CD4-positive, CD25-positive, alpha-beta regulatory T cell (primary cell): Measurements from ENCODE around the gene AMDHD1. TPM values are rescaled to one million over a fixed set of nuclear protein-coding genes. Genes with fewer than 3 reads are reported as not detected.

Source experiments
- ATAC-seq, 2 donors: fragments of 150-1000 bp; cut with Tn5 transposase; one replicate each; pipeline ENCODE4 v1.10.0; 2021; ENCODE audit warnings: low read depth in 2 of 2, moderate number of reproducible peaks in 2 of 2, moderate library complexity in 1 of 2
- DNase-seq, 3 donors: peaks; one replicate each; pipeline versions ENCODE4 v3.0.0 to v3.0.0-alpha.2; 2012 to 2022; ENCODE audit warnings: mixed read lengths in 1 of 3
- H3K27ac ChIP-seq: one replicate; pipeline ENCODE4 v1.7.0; 2013; ENCODE audit warnings: mild to moderate bottlenecking, low read length; ENCODE audit not compliant: insufficient read depth, poor library complexity, severe bottlenecking
- H3K27me3 ChIP-seq: one replicate; pipeline ENCODE4 v1.7.0; 2013; ENCODE audit warnings: low read length; ENCODE audit not compliant: control insufficient read depth, insufficient read depth
- H3K36me3 ChIP-seq: one replicate; pipeline ENCODE4 v1.7.0; 2013; ENCODE audit warnings: mild to moderate bottlenecking, low read length, moderate library complexity; ENCODE audit not compliant: control insufficient read depth, insufficient read depth
- H3K4me1 ChIP-seq: 2 replicates; pipeline ENCODE4 v1.7.0; 2013; ENCODE audit warnings: mild to moderate bottlenecking, low read length; ENCODE audit not compliant: insufficient read depth, control insufficient read depth, poor library complexity, severe bottlenecking
- H3K4me3 ChIP-seq: one replicate; pipeline ENCODE4 v1.7.0; 2013; ENCODE audit warnings: low read depth, mild to moderate bottlenecking, low read length, moderate library complexity
- H3K9me3 ChIP-seq, 2 experiments: 1 replicate in 1 of 2; 2 replicates in 1 of 2; pipeline ENCODE4 v1.7.0; 2013; ENCODE audit warnings: low read length in 2 of 2, mild to moderate bottlenecking in 1 of 2, moderate library complexity in 1 of 2; ENCODE audit not compliant: control insufficient read depth in 2 of 2
- H3K27ac Mint-ChIP-seq, 3 donors: one replicate each; pipeline ENCODE4 v1.8.0; 2020 to 2022; ENCODE audit warnings: mild to moderate bottlenecking in 3 of 3, mixed read lengths in 3 of 3, moderate library complexity in 2 of 3
- H3K27me3 Mint-ChIP-seq: one replicate; pipeline ENCODE4 v1.8.0; 2022; ENCODE audit warnings: mild to moderate bottlenecking, mixed read lengths
- H3K36me3 Mint-ChIP-seq: one replicate; pipeline ENCODE4 v1.8.0; 2020; ENCODE audit warnings: mixed read lengths
- H3K4me1 Mint-ChIP-seq, 4 donors: one replicate each; pipeline ENCODE4 v1.8.0; 2020 to 2022; ENCODE audit warnings: mixed read lengths in 4 of 4, mild to moderate bottlenecking in 1 of 4
- H3K4me3 Mint-ChIP-seq, 4 donors: one replicate each; pipeline ENCODE4 v1.8.0; 2020 to 2022; ENCODE audit warnings: mild to moderate bottlenecking in 4 of 4, mixed read lengths in 4 of 4, moderate library complexity in 3 of 4
- H3K9me3 Mint-ChIP-seq, 7 donors: one replicate each; pipeline ENCODE4 v1.8.0; 2020 to 2022; ENCODE audit warnings: mixed read lengths in 7 of 7, mild to moderate bottlenecking in 3 of 7, moderate library complexity in 2 of 7
- polyA plus RNA-seq, 4 donors: library from polyadenylated mRNA; unstranded; fragments of 300-500 nt; fragmentation: Illumina TruSeq; gene quantifications; one replicate each; pipeline ENCODE4 v1.2.3, GENCODE V29; 2021
- total RNA-seq: library from RNA; stranded (reverse); gene quantifications from one replicate; pipeline ENCODE4 v1.2.3, GENCODE V29; 2022

AMDHD1 gene
- total and polyA plus RNA-seq, 5 donors from 2014 or later: 0.23 to 0.86 (median 0.67) TPM; not detected in 2

GRCh38 chr12:95997276-95997675, 54.1 kb downstream of the AMDHD1 start:
- no peak overlapping the region for H3K27ac Mint-ChIP-seq

GRCh38 chr12:95997911-95998510, 54.9 kb downstream of the AMDHD1 start:
- Histone ChIP-seq H3K9me3 (no peaks in the 10 kb centered on the region), H3K27me3 (no peaks in the 10 kb centered on the region), H3K4me3 (no peak overlapping the region), H3K27ac (no peak overlapping the region), H3K36me3 (peaks cover 19% of the 10 kb centered on the region), H3K4me1 (no peaks in the 10 kb centered on the region)
- Mint-ChIP-seq H3K27me3 (no peaks in the 10 kb centered on the region), H3K27ac (peak overlapping the region in 2 of 3 donors; percentile 0 to 2), H3K4me3 (no peak overlapping the region), H3K36me3 (peaks cover 24% of the 10 kb centered on the region), H3K9me3 (no peaks in the 10 kb centered on the region), H3K4me1 (peaks cover 0 to 10% (median 8%) of the 10 kb centered on the region in 4 donors)
- DNase-seq (peak in 1 of 3 donors; percentile 8), ATAC-seq (no peak)

More at GRCh38 chr12:95997276-95997675, 54.1 kb downstream of the AMDHD1 start:
- Mint-ChIP-seq H3K4me1 (peaks cover 0 to 10% (median 8%) of the 10 kb centered on the region in 4 donors), H3K4me3 (no peak overlapping the region), H3K27me3 (no peaks in the 10 kb centered on the region), H3K36me3 (peaks cover 19% of the 10 kb centered on the region), H3K9me3 (no peaks in the 10 kb centered on the region)
- H3K27me3 ChIP-seq: no peaks in the 10 kb centered on the region
- no peak for ATAC-seq
- no peak for DNase-seq
- H3K9me3 ChIP-seq: no peaks in the 10 kb centered on the region
- H3K36me3 ChIP-seq: peaks cover 12% of the 10 kb centered on the region
- H3K4me1 ChIP-seq: no peaks in the 10 kb centered on the region
- H3K27ac ChIP-seq: no peak overlapping the region
- H3K4me3 ChIP-seq: no peak overlapping the region

DNA sequence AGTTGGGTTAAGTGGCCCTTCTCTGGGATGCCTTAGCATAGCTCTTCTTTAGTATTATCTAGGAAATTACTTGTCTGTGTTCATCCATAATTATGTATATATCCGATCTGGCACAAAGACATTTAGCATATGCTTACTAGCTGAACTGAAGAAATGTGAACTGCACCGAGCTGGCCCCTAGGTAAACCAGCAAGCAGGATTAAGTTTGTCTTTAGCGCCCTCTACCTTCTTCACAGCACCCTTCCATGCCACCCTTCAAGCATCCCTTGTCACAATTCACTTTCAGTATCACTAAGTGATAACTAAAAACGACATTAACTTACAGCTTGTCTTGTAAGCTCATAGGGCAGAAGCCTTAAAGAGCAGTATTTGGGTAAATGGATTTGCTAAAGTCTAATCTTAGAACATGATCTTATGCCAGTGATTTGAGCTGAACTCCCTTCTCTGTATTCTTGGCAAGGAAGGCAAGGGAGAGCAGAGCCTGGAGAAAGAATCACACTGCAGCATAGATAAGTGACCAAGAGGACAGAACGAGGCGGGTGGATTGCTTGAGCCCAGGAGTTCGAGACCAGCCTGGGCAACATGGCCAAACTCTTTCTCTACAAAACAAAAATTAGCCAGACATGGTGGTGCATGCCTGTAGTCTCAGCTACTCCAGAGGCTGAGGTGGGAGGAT, 55.6 kb downstream of the AMDHD1 start:
- peak overlapping the region; percentile 43 for H3K4me3 ChIP-seq
- Mint-ChIP-seq H3K36me3 (peaks cover 24% of the 10 kb centered on the region), H3K9me3 (no peaks in the 10 kb centered on the region), H3K27ac (peak overlapping the region in 2 of 3 donors; percentile 0 to 2), H3K27me3 (no peaks in the 10 kb centered on the region), H3K4me3 (peak overlapping the region in 1 of 4 donors; percentile 0), H3K4me1 (peaks cover 0 to 10% (median 8%) of the 10 kb centered on the region in 4 donors)
- peak; percentile 16 to 87 (median 64) for DNase-seq
- H3K27ac ChIP-seq: no peak overlapping the region
- no peaks in the 10 kb centered on the region for H3K4me1 ChIP-seq
- H3K9me3 ChIP-seq: no peaks in the 10 kb centered on the region
- ATAC-seq: peak; percentile 89 to 95
- H3K27me3 ChIP-seq: no peaks in the 10 kb centered on the region
- H3K36me3 ChIP-seq: peaks cover 24% of the 10 kb centered on the region

- H3K9me3 Mint-ChIP-seq: no peaks in the 10 kb centered on the region
Measured at GRCh38 chr12:95999484-95999883, 56.4 kb downstream of the AMDHD1 start.

GRCh38 chr12:96000858-96001257, 57.7 kb downstream of the AMDHD1 start:
- Mint-ChIP-seq H3K36me3 (peaks cover 36% of the 10 kb centered on the region), H3K9me3 (no peaks in the 10 kb centered on the region), H3K27ac (no peak overlapping the region), H3K4me1 (peaks cover 0 to 10% (median 8%) of the 10 kb centered on the region in 4 donors), H3K4me3 (no peak overlapping the region), H3K27me3 (no peaks in the 10 kb centered on the region)
- H3K4me1 ChIP-seq: no peaks in the 10 kb centered on the region
- H3K4me3 ChIP-seq: no peak overlapping the region
- ATAC-seq: no peak
- H3K27me3 ChIP-seq: no peaks in the 10 kb centered on the region
- no peak for DNase-seq
- H3K36me3 ChIP-seq: peaks cover 46% of the 10 kb centered on the region
- H3K27ac ChIP-seq: no peak overlapping the region
- H3K9me3 ChIP-seq: no peaks in the 10 kb centered on the region

More at GRCh38 chr12:95999484-95999883, 56.4 kb downstream of the AMDHD1 start:
- Histone ChIP-seq H3K27me3 (no peaks in the 10 kb centered on the region), H3K27ac (no peak overlapping the region), H3K4me1 (no peaks in the 10 kb centered on the region), H3K9me3 (no peaks in the 10 kb centered on the region), H3K4me3 (no peak overlapping the region), H3K36me3 (peaks cover 32% of the 10 kb centered on the region)
- no peaks in the 10 kb centered on the region for H3K27me3 Mint-ChIP-seq
- DNase-seq: no peak
- H3K27ac Mint-ChIP-seq: no peak overlapping the region
- ATAC-seq: no peak
- no peak overlapping the region for H3K4me3 Mint-ChIP-seq
- peaks cover 28% of the 10 kb centered on the region for H3K36me3 Mint-ChIP-seq
- peaks cover 0 to 10% (median 8%) of the 10 kb centered on the region in 4 donors for H3K4me1 Mint-ChIP-seq

DNA sequence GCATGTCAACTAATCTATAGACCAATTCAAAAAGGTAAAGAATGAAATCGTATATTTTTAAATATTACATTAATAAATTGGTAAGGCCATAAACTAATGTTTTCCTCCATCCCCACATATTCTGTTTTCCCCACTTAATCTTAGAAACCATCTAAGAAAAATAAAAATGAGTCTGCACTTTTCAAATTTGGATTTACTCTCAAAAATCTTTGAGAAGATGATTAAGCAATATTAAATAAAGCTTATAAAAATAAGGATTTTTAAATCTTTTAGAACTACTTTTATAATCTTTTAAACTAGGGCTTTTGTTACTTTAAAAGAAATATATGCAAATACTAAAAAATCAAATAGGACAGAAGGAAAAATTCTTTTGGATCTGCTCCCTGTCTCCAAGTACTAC, 63.6 kb downstream of the AMDHD1 start:
- Histone ChIP-seq H3K27ac (no peak overlapping the region), H3K27me3 (no peaks in the 10 kb centered on the region), H3K9me3 (no peaks in the 10 kb centered on the region), H3K36me3 (peaks cover 79% of the 10 kb centered on the region), H3K4me1 (no peaks in the 10 kb centered on the region), H3K4me3 (no peak overlapping the region)
- H3K4me3 Mint-ChIP-seq: no peak overlapping the region
- H3K9me3 Mint-ChIP-seq: no peaks in the 10 kb centered on the region
- peaks cover 45% of the 10 kb centered on the region for H3K36me3 Mint-ChIP-seq
- H3K4me1 Mint-ChIP-seq: no peaks in the 10 kb centered on the region
- ATAC-seq (no peak), DNase-seq (no peak)
- H3K27me3 Mint-ChIP-seq: no peaks in the 10 kb centered on the region
- H3K27ac Mint-ChIP-seq: no peak overlapping the region

DNA sequence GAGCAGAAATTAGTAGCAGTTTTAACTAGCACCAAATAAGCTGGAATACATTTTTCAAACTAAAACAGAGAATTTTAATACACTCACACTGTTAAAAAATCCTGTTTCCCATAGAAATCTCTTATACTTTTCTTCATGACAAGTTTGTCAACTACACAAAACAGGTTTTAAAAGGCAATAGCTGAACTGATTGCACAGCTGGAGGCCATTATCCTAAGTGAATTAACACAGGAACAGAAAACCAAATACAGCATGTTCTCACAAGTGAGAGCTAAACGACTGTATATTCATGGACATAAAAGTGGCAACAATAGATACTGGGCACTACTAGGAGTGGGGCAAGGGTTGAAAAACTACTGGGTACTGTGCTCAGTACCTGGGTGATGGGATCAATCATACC, 64.6 kb downstream of the AMDHD1 start:
- Mint-ChIP-seq H3K4me3 (no peak overlapping the region), H3K27me3 (no peaks in the 10 kb centered on the region), H3K36me3 (peaks cover 46% of the 10 kb centered on the region), H3K4me1 (no peaks in the 10 kb centered on the region), H3K9me3 (no peaks in the 10 kb centered on the region), H3K27ac (no peak overlapping the region)
- no peak overlapping the region for H3K4me3 ChIP-seq
- H3K4me1 ChIP-seq: no peaks in the 10 kb centered on the region
- no peak overlapping the region for H3K27ac ChIP-seq
- no peak for DNase-seq
- no peaks in the 10 kb centered on the region for H3K9me3 ChIP-seq
- H3K27me3 ChIP-seq: no peaks in the 10 kb centered on the region
- ATAC-seq: no peak
- peaks cover 82% of the 10 kb centered on the region for H3K36me3 ChIP-seq
